K562 (cell line): ENCODE data around the gene YWHAB. TPM values are rescaled to one million over a fixed set of nuclear protein-coding genes. Genes with fewer than 3 reads are reported as not detected.
"Not testable (repeated sequence)": the region's sequence is repeated elsewhere in the genome, so short reads cannot be mapped to it uniquely, and the experiment has no call there.

Source experiments
- ATAC-seq: fragments of 200-7000 bp; cut with Tn5 transposase; 3 replicates; pipeline ENCODE4 v1.9.1; 2020; ENCODE audit warnings: moderate library complexity
- BruUV-seq: library from RNA; stranded (reverse); fragments of 400-500 nt; replicated peaks from 2 replicates; lab custom pipeline; 2021; lab: Mats Ljungman, UMichigan
- CTCF ChIA-PET: fragments of 300-600 bp; formaldehyde crosslinking; extraction: SDS; loops from one replicate; lab custom pipeline; 2021; ENCODE audit warnings: low intra/inter-chr PET ratio; lab: Yijun Ruan, JAX
- POLR2A ChIA-PET: fragments of 300-600, 350-650 bp; sonication (Branson Sonifier 250); formaldehyde crosslinking; extraction: SDS; loops from one replicate; lab custom pipeline; 2021; ENCODE audit warnings: antibody characterized with exemption, inconsistent platforms; lab: Yijun Ruan, JAX
- DNase-seq, 4 experiments: peaks; one replicate each; pipeline versions ENCODE4 v3.0.0 to v3.0.0-alpha.2; 2011 to 2018; ENCODE audit warnings: low spot score in 3 of 4, mixed read lengths in 3 of 4; ENCODE audit errors: extremely low read depth in 1 of 4
- FAIRE-seq: peaks from 2 replicates; lab custom pipeline; 2011; peaks lifted over from hg19 to GRCh38; lab: Jason Lieb, UNC
- H2AFZ ChIP-seq: 2 replicates; pipeline ENCODE4 v1.6.0; 2011; ENCODE audit warnings: low read depth, low read length, control low read depth, inconsistent platforms
- H3K27ac ChIP-seq: fragments of 200-600 bp; 3 replicates; pipeline ENCODE4 v1.8.0; 2011; ENCODE audit warnings: low read depth, mild to moderate bottlenecking, control low read depth, inconsistent platforms, low read length, moderate library complexity, mixed read lengths; ENCODE audit errors: extremely low read depth
- H3K27me3 ChIP-seq, 2 experiments: fragments of 300-600 bp in 1 of 2; 2 replicates in 1 of 2; 3 replicates in 1 of 2; pipeline versions ENCODE4 v1.6.0 to v1.8.0; 2011; ENCODE audit warnings: inconsistent platforms in 2 of 2, low read length in 2 of 2, mild to moderate bottlenecking in 1 of 2, mixed read lengths in 1 of 2, moderate library complexity in 1 of 2; ENCODE audit not compliant: control insufficient read depth in 2 of 2, insufficient read depth in 2 of 2
- H3K36me3 ChIP-seq: fragments of 300-600 bp; 3 replicates; pipeline ENCODE4 v1.8.0; 2011; ENCODE audit warnings: mild to moderate bottlenecking, low read length, inconsistent platforms; ENCODE audit not compliant: control insufficient read depth, insufficient read depth
- H3K4me1 ChIP-seq, 2 experiments: fragments of 200-600 bp in 1 of 2; replicated peaks in 1 of 2; 2 replicates in 1 of 2; 3 replicates in 1 of 2; pipeline versions ENCODE4 v1.5.1 to v1.8.0; 2011; ENCODE audit warnings: inconsistent platforms in 2 of 2, low read length in 2 of 2, mild to moderate bottlenecking in 1 of 2, mixed read lengths in 1 of 2, moderate library complexity in 1 of 2; ENCODE audit not compliant: control insufficient read depth in 2 of 2, insufficient read depth in 2 of 2
- H3K4me2 ChIP-seq: 2 replicates; pipeline ENCODE4 v1.6.1; 2011; ENCODE audit warnings: low read length, control low read depth, inconsistent platforms, mixed read lengths; ENCODE audit not compliant: insufficient read depth
- H3K4me3 ChIP-seq: fragments of 200-600 bp; sonication (generic), shearing (Covaris generic); 2 replicates; pipeline ENCODE4 v1.5.1; 2016; ENCODE audit warnings: control low read depth, inconsistent platforms
- H3K79me2 ChIP-seq: fragments of 200-600 bp; 3 replicates; pipeline ENCODE4 v1.8.0; 2011; ENCODE audit warnings: low read length, inconsistent platforms; ENCODE audit not compliant: control insufficient read depth, insufficient read depth
- H3K9ac ChIP-seq, 2 experiments: 2 replicates each; pipeline versions ENCODE4 v1.6.0 to v1.6.1; 2011; ENCODE audit warnings: low read depth in 2 of 2, low read length in 2 of 2, control low read depth in 1 of 2, inconsistent platforms in 1 of 2, mild to moderate bottlenecking in 1 of 2, mixed read lengths in 1 of 2; ENCODE audit not compliant: insufficient read depth in 1 of 2
- H3K9me1 ChIP-seq: one replicate; pipeline ENCODE4 v1.6.0; 2011; ENCODE audit warnings: inconsistent platforms, mild to moderate bottlenecking, low read length, moderate library complexity; ENCODE audit not compliant: control insufficient read depth, insufficient read depth
- H3K9me3 ChIP-seq: replicated peaks from 2 replicates; pipeline ENCODE4 v1.5.1; 2011; ENCODE audit warnings: low read depth, low read length, inconsistent platforms; ENCODE audit not compliant: control insufficient read depth, insufficient read depth
- H4K20me1 ChIP-seq: replicated peaks from 2 replicates; pipeline ENCODE4 v1.6.1; 2011; ENCODE audit warnings: low read length, inconsistent platforms, mixed read lengths; ENCODE audit not compliant: control insufficient read depth, insufficient read depth
- ARID2 ChIP-seq: fragments of 450-650 bp; IDR thresholded peaks from 2 replicates; pipeline ENCODE4 v1.6.1; 2017; ENCODE audit warnings: antibody characterized with exemption, mild to moderate bottlenecking
- C11orf30 ChIP-seq: fragments of 450-650 bp; IDR thresholded peaks from 2 replicates; pipeline ENCODE4 v1.6.1; 2016; ENCODE audit warnings: low read depth, mild to moderate bottlenecking
- ELF1 ChIP-seq: fragments of 200-800 bp; sonication (Bioruptor generic); IDR thresholded peaks from 2 replicates; pipeline ENCODE4 v1.6.1; 2016; ENCODE audit warnings: missing genetic modification characterization, missing compliant biosample characterization
- KAT7 ChIP-seq: sonication (generic); formaldehyde crosslinking; IDR thresholded peaks from 2 replicates; pipeline ENCODE4 v1.8.0; 2022; ENCODE audit warnings: missing genetic modification reagents, mild to moderate bottlenecking, borderline replicate concordance
- L3MBTL2 ChIP-seq: fragments of 450-650 bp; IDR thresholded peaks from 2 replicates; pipeline ENCODE4 v1.6.1; 2016; ENCODE audit warnings: mild to moderate bottlenecking, moderate library complexity
- MAFF ChIP-seq: IDR thresholded peaks from 2 replicates; pipeline ENCODE4 v1.6.1; 2012; ENCODE audit warnings: low read length, improper control_type of control experiment
- MAFG ChIP-seq: fragments of 450-650 bp; conservative IDR thresholded peaks from 2 replicates; pipeline ENCODE4 v1.6.1; 2016; ENCODE audit warnings: missing genetic modification characterization, missing compliant biosample characterization
- MAFK ChIP-seq: IDR thresholded peaks from 2 replicates; pipeline ENCODE4 v1.6.1; 2011; ENCODE audit warnings: low read length, improper control_type of control experiment
- MEF2D ChIP-seq: conservative IDR thresholded peaks from 2 replicates; pipeline ENCODE4 v1.6.1; 2016; ENCODE audit warnings: low read depth, missing genetic modification characterization, missing compliant biosample characterization
- PHF21A ChIP-seq: fragments of 450-650 bp; IDR thresholded peaks from 2 replicates; pipeline ENCODE4 v1.6.1; 2017; ENCODE audit warnings: low read depth, borderline replicate concordance
- SAP30 ChIP-seq: fragments of 200-600 bp; sonication (generic); IDR thresholded peaks from 2 replicates; pipeline ENCODE4 v1.6.1; 2012; ENCODE audit warnings: borderline replicate concordance, low read depth, mild to moderate bottlenecking, moderate library complexity, low read length, control low read depth, inconsistent platforms; ENCODE audit not compliant: insufficient read depth, poor library complexity, severe bottlenecking
- SIN3B ChIP-seq: fragments of 450-650 bp; IDR thresholded peaks from 2 replicates; pipeline ENCODE4 v1.6.1; 2017; ENCODE audit warnings: low read depth, mild to moderate bottlenecking, moderate library complexity
- SREBF2 ChIP-seq: sonication (generic); formaldehyde crosslinking; IDR thresholded peaks from 2 replicates; pipeline ENCODE4 v1.4.0; 2020; ENCODE audit warnings: mild to moderate bottlenecking, missing genetic modification reagents
- XRCC3 ChIP-seq: fragments of 450-650 bp; IDR thresholded peaks from 2 replicates; pipeline ENCODE4 v1.6.1; 2017; ENCODE audit warnings: mild to moderate bottlenecking, moderate library complexity
- ZNF316 ChIP-seq: fragments of 450-650 bp; IDR thresholded peaks from 2 replicates; pipeline ENCODE4 v1.6.1; 2016
- ZNF431 ChIP-seq: sonication (generic); formaldehyde crosslinking; IDR thresholded peaks from 2 replicates; pipeline ENCODE4 v1.8.0; 2022; ENCODE audit warnings: mild to moderate bottlenecking, missing genetic modification reagents
- WGBS: fragments of 100-300 bp; shearing (Covaris generic); methylation state at CpG from one replicate; pipeline ENCODE4 v1.1.6; 2016; ENCODE audit warnings: low coverage, mixed read lengths; ENCODE audit not compliant: insufficient coverage; ENCODE audit errors: missing lambda C conversion rate; 5-methylcytosine and 5-hydroxymethylcytosine counted together
- in situ Hi-C: fragments of 300-500 bp; cut with MboI; formaldehyde crosslinking; loops from 4 replicates; pipeline ENCODE4 v1.15.0; 2018; ENCODE audit warnings: inconsistent platforms, mixed read lengths
- intact Hi-C: fragments of 100-400 bp; cut with micrococcal nuclease; formaldehyde crosslinking; loops from 2 replicates; pipeline ENCODE4 v1.14.2; 2022
- polyA plus RNA-seq, 8 experiments: library from polyadenylated mRNA; depleted of rRNA in 4 of 8; stranded (reverse) in 5 of 8; unstranded in 3 of 8; fragments of >200 nt; fragmentation: Nextera tagmentation in 2 of 8; fragmentation: Illumina TruSeq in 1 of 8; extraction: Ambion mirVana in 2 of 8; extraction: Trizol in 1 of 8; gene quantifications; 2 replicates each; pipeline versions ENCODE4 v1.2.1 to v1.2.3, GENCODE V29; 2011 to 2014; ENCODE audit warnings: inconsistent platforms in 1 of 8, missing spikeins in 1 of 8
- total RNA-seq, 7 experiments: library from RNA; depleted of rRNA in 6 of 7; stranded (reverse); fragments of >200 nt in 6 of 7; fragmentation: Illumina TruSeq in 2 of 7; extraction: Trizol in 2 of 7; gene quantifications; 2 replicates each; pipeline versions ENCODE4 v1.2.1 to v1.2.3, GENCODE V29; 2011 to 2021; ENCODE audit warnings: low replicate concordance in 1 of 7

YWHAB gene
- total and polyA plus RNA-seq, 9 of the 15 experiments (the other 6 are each of a cell fraction or from before 2014, with no cell fraction given), result 60.6 to 185 (median 96.1) TPM

GRCh38 chr20:44864493-44864892, 21.0 kb upstream of the YWHAB start:
- 24% methylated on average over 3 of the region's 3 CpGs for WGBS
- H3K4me1 ChIP-seq, ATAC-seq, DNase-seq, H2AFZ ChIP-seq, H3K4me3 ChIP-seq, BruUV-seq, H3K9me3 ChIP-seq, H3K4me2 ChIP-seq, H3K36me3 ChIP-seq, H3K27ac ChIP-seq, H3K27me3 ChIP-seq, FAIRE-seq, H3K79me2 ChIP-seq, H3K9me1 ChIP-seq, intact Hi-C loops, H3K9ac ChIP-seq, CTCF ChIA-PET, H4K20me1 ChIP-seq: not testable (repeated sequence)
- in situ Hi-C loops, result loop anchor here (10.0 kb wide), 1 partner anchor 120 kb away; the partner anchor contains the start of gene KCNK15
- POLR2A ChIA-PET, result interaction anchor here (0.6 kb wide), 1 partner anchor 49 kb away, joined by 3 read pairs; no protein-coding TSS in a partner anchor
- TF ChIP-seq ZNF431 (CRISPR knock-in tag), result 0 out of 2 replicates have a peak, but pooled peaks have one; percentile 57

DNA sequence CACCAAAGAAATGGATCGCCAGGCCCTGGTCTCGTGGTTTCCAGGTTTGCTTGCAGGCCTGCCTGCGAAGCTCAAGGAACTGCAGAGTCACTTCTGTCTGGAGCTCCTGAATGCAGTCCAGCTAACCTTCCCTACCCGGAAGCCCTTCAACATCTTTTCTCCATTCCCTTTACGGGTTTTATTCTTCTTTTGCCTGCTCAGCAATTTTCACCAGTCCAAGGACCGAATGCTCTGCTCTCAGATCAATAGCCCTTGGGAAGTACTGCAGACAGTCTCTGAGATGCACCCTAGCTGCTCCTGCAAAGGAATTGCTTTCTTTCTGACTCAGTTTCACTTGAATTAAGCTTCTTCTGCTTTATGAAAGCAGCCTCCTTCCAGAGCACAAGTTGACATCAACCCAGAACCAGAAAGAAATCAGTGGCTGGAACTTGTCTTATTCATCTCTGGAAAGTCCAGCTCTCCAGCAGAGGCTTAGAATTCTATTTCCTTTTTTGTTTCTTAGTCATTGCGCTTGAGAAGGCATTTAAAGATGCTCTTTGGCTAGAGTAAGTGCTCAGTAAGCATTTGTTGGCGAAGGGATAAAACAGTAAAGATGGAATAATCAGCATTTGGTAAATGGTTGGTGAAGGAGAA, 18.7 kb upstream of the YWHAB start:
- H3K4me3 ChIP-seq, result no peak overlapping the region
- peaks cover 0 to 2% of the 10 kb centered on the region in 2 experiments; a peak in 2 of 5 replicates for H3K4me1 ChIP-seq
- H3K4me2 ChIP-seq, result no peak overlapping the region
- no peaks in the 10 kb centered on the region for H3K36me3 ChIP-seq
- in situ Hi-C loops (loop anchor here (5.0 to 10.0 kb wide), 2 partner anchors 122 to 180 kb away; partner anchors contain the start of gene KCNK15), intact Hi-C loops (loop anchor here (1.0 to 5.0 kb wide), 4 partner anchors 67 to 182 kb away; no protein-coding TSS in a partner anchor)
- no peak overlapping the region for H3K9ac ChIP-seq
- H2AFZ ChIP-seq, result 0 out of 2 replicates have a peak overlapping the region, but pooled peaks have one; percentile 20
- ChIA-PET CTCF (interaction anchor here (0.7 to 2.6 kb wide), 8 partner anchors 66 to 649 kb away, joined by 3 to 22 read pairs (median 8); no protein-coding TSS in a partner anchor), POLR2A (interaction anchor here (0.6 to 1.0 kb wide), 2 partner anchors 22 to 49 kb away, joined by 3 read pairs; no protein-coding TSS in a partner anchor)
- FAIRE-seq (no peak), DNase-seq (peak in 1 of 4 experiments; percentile 18), ATAC-seq (no peak; the same call in 1 of the 3 replicates)
- WGBS, result 9% methylated on average over 8 of the region's 8 CpGs
- H4K20me1 ChIP-seq, result 0 out of 2 replicates have a peak, but pooled peaks cover 4% of the 10 kb centered on the region
- BruUV-seq, result no TSS peak
- peaks cover 11 to 14% of the 10 kb centered on the region in 2 experiments for H3K27me3 ChIP-seq
- no peaks in the 10 kb centered on the region for H3K9me1 ChIP-seq
- no peak overlapping the region for H3K27ac ChIP-seq
- no peaks in the 10 kb centered on the region for H3K79me2 ChIP-seq
- no peaks in the 10 kb centered on the region; the same call in 1 of the 2 replicates for H3K9me3 ChIP-seq
- peak; percentile 93 for TF ChIP-seq MAFG (tag)
- TF ChIP-seq MAFK, result peak; percentile 93
- TF ChIP-seq L3MBTL2, result 0 out of 2 replicates have a peak, but pooled peaks have one; percentile 34
- TF ChIP-seq SAP30, result no peak
- peak; percentile 29; the same call in 1 of the 2 replicates for TF ChIP-seq ELF1 (tag)
- TF ChIP-seq ARID2, result no peak
- no peak for TF ChIP-seq XRCC3
- TF ChIP-seq SREBF2 (CRISPR knock-in tag), result no peak
- TF ChIP-seq PHF21A, result no peak
- TF ChIP-seq ZNF316, result peak; percentile 96
- no peak for TF ChIP-seq KAT7 (CRISPR knock-in tag)
- peak; percentile 90 for TF ChIP-seq MAFF
- TF ChIP-seq C11orf30, result peak; percentile 93
- TF ChIP-seq MEF2D (tag), result no peak
- no peak for TF ChIP-seq SIN3B
